GM19240 (cell line): Measurements from ENCODE around the gene RCSD1.
"Not testable (repeated sequence)": the region's sequence is repeated elsewhere in the genome, so short reads cannot be mapped to it uniquely, and the experiment has no call there.

ENCODE experiments used
- DNase-seq: peaks from one replicate; pipeline ENCODE4 v3.0.0; 2011; ENCODE audit warnings: low spot score; ENCODE audit not compliant: insufficient read length

The RCSD1 gene, protein sequence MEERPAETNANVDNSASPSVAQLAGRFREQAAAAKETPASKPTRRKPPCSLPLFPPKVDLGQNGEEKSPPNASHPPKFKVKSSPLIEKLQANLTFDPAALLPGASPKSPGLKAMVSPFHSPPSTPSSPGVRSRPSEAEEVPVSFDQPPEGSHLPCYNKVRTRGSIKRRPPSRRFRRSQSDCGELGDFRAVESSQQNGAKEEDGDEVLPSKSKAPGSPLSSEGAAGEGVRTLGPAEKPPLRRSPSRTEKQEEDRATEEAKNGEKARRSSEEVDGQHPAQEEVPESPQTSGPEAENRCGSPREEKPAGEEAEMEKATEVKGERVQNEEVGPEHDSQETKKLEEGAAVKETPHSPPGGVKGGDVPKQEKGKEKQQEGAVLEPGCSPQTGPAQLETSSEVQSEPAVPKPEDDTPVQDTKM

DNA sequence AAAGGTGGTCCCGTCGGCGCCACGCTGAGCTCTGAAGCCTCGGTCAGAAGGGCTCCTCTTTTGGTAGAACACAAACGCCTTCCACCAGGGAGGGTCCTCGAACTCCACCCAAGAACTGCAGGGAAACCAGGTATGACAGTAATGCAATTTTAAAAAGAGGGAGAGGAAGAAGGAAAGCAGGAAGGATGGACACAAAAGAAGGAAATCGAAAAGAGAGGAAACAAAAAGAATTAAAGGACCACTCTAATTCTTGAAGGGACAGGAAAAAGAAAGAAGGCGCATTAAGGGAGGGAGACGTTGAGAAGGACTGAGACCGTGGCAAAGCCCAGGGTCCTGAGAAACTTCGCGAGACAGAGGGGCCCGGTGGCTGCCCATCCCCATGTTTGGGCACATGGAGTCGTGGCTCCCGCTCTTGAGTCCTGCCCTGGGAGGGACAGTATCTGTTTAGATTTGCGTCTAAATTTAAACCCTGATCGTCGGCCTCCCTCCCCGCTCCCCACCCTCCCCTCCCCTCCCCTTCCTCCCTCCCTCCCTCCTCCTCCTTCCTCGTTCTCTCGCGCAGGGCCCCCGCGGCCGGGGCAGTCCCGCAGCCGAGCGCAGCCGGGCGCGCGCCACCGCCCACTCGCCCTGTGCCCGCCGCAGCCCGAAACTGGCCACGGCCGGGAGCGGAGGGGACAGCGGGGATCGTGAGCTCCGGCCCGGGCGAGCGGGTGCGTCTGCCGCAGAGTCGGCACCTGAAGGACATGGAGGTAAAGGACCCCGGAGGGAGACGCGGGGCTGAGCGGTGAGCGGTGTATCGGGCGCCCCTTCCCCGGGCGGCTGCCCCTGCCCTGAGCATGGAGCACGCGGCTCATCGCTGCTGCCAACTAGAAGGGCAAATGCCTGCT lies at the start of gene RCSD1:
Gene RCSD1, plus strand, starts transcription at position 552 of the 887 bp plus-strand sequence. Its CDS starts 192 bp downstream, at position 744.
- no peak for DNase-seq

DNA sequence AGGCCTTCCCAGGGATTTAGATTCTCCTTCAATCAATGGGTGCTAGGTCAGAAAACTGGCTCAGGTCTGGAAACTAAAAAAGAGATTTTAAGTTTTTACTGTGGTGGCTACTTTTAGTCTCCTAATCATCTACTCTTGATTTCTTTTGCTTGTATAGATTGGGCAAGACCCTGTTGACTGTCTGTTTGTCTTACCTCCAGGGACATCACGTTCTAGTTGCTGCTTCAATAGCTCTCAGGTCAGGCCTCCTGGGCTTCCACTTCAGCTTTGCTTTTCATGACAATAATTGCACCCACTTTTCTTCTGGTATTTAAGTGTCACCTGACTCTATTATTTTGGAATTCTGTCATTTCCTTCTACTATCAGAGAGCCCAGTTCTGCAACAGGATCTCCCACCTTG lies 48.0 kb upstream of the RCSD1 start:
- no peak for DNase-seq

DNA sequence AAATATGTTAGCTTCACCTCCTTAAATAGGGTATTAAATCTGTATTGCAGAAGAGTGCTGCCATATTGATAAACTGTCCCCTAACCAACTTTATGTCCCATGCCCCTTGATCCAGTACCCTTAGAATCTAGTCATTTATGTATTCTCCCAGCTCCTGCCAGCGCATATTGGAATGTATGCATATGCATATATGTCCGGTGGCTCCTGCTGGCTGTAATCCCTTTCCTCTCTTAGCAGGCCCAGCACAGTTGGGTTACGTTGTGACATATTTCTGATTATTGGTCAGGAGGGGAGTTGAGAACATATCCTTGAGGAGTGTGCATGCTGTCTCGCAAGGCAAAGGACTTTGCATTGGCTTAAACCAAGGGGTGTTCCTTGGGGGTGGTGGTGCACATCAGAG lies 47.3 kb upstream of the RCSD1 start:
- no peak for DNase-seq

DNA sequence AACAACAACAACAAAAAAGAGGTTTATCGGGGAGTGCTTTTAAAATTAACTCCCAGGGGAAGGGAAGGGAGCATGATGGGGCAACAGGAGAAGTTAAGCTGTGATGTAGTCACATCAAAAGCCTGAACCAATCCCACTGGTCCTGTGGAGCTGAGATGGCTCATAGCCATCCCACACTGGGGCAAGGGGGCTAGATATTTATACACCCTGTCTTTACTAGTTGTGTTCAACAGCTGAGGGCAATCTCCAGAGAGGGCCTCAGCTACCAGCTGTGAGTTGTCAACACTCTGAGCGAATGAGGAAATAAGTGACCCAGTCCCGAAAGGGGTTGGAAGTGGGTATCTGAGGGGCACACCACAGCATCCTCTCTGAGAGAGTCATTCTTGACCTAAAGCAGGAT lies 45.5 kb upstream of the RCSD1 start:
- DNase-seq, result no peak

DNA sequence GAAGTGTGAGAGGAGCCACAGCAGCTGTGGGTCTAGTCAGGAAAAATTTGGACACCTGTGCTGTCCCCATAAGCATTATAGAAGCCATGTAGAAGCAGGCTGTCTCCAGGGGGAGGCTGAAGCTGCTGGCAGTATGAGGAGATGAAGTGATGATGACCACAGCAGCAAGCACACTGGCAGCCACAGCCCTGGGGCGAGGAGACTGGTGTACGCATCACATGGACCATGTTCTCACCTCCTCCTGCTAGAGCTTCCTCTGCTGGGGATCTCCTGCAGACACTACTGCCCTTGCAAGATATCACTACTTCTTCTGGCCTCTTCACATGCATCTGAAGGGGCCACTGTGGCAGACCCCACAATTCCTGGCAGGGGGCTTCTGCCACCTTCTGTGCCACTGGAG lies 42.7 kb upstream of the RCSD1 start:
- DNase-seq, result no peak

DNA sequence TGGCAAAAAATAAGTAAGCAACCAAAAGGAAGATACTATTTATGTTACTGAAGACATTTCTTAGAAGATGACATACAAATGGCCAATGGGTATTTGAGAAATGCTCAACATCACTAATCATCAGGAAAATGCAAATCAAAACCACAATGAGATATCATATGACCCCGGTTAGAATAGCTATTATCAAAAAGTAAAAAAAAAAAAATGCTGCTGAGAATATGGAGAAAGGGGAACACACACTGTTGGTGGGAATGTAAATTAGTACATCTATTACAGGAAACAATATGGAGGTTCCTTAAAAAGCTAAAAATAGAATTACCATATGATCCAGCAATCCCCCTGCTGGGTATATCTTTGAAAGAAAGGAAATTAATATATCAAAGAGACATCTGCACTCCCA lies 42.2 kb upstream of the RCSD1 start:
- no peak for DNase-seq

DNA sequence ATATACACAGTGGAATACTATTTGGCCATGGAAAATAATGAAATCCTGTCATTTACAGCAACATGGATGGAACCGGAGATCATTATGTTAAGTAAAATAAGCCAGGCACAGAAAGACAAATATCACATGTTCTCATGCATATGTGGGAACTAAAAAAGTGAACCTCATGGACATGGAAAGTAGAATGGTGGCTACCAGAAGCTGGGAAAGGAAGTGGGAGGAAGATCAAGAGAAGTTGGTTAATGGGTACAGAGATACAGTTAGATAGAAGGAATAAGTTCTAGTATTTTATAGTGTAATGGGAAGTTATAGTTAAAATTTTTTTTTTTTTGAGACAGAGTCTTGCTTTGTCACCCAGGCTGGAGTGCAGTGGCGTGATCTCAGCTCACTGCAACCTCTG lies 41.7 kb upstream of the RCSD1 start:
- no peak for DNase-seq

DNA sequence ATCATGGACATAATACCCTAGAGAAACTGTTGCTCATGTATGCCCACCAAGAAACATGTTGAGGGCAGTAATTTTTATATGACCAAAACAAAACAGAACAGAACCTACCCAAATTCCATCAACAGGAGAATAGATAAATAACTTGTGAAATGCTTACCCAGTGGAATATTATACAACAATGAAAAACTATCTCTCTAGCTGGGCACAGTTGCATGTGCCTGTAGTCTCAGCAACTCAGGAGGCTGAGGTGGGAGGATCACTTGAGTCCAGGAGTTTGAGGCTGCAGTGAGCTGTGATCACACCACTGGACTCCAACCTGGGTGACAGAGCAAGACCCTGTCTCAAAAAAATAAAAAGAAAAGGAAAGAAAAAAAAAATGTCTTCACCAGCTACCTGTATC lies 37.6 kb upstream of the RCSD1 start:
- DNase-seq, result no peak

DNA sequence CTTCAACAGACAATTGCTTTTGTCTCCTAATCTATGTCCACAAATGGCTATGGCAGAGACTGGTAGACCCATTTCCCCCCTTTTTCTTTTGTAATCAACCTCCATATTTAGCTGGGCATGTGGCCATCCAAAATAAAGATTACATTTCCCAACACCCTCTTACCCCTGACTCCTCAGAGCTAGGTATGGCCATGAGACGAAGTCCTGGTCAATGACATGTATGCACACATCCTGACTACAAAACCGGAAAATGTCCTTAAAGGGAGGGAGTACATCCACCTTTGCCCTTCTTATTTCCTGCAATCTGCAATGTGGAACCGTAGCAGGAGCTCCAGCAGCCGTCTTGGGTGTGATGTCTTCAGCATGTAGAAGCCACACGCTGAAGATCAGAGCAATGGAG lies 36.2 kb upstream of the RCSD1 start:
- no peak for DNase-seq

DNA sequence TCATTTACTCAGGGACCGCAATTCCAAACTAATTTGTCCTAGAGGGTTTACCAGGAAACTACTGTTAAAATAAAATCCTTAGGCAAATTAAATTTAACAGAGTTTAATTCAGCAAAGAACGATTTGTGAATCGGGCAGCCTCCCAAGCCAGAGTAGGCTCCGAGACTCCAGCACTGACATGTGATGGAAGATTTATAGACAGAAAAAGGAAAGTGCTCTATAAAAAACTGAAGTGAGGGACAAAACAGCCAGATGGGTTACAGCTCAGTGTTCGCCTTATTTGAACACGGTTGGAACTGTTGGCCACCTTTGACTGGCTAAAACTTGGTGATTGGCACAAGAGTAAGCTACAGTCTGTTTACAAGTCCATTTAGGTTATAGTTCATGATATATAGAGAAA lies 35.2 kb upstream of the RCSD1 start:
- DNase-seq, result no peak

DNA sequence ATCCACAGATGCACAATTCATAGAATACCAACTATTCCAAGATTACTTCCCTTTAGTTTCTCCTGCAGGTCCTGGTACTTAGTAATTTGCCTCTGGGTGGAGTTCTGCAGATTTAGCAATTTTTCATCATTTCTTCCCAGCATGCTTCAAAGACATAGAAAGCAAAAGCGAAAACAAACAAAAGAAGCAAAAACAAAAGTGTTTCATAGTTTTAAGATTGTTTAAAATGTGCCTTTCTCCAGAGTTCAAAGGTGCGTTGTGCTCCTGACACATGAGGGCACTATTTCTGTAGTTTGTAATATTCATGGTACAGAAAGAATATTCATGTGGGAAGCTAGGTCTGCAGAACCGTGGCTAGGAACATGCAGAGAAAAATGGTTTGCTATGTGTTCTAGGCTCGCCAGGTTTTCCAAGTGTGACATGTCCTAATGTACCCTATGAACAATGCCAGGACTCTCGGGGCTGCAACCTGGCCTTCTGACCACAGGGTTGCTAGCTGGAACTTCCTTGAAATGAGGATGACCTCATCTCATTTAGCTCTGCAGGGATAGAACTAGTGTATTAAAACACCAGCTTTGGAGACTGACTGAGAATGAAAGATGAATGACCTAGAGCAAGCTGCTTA lies 30.0 kb upstream of the RCSD1 start:
- peak; percentile 33 for DNase-seq

DNA sequence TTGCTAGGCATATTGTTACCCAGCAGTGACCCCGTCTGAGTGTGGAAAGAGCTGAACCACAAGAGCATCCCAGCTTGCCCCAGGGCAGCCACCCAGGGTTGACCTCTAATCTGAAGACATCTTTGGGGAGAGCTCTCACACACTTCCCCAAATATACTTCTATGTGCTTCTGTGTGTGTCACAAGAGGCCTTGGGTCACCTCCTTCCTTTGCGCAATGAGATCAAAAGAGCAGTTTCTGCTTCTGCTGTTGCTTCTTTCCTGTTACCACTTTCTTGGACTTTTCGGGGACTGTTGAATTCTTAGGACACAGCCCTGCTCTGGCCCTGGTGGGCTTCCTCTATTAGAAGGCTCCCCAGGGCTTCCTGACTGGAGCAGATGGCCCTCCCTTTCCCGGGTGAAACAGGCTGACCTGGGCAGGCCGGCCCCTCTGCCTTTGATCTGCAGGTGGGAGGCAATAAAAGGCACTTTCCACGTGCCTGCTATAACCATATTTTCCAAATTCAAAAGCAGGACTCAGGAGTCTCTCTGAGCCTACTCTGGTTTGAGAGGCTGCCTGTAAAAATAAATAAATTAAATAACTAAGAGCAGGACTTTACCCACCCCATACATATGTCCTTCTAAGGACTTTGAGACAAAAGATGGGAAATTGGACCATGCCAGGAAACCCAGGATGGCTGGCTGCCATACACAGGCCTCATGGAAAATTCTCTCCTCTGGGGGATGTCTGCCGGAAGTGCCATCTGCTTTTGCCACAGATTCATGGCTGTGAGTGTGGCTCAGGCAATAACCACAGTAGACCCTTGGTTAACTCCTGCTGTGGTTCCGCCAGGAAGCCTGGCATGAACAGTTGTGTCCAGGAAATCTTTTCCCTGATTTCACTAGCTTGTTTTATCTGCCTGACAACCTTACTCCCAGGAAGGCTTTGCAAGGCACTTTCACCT lies 28.3 kb upstream of the RCSD1 start:
- DNase-seq, result no peak

DNA sequence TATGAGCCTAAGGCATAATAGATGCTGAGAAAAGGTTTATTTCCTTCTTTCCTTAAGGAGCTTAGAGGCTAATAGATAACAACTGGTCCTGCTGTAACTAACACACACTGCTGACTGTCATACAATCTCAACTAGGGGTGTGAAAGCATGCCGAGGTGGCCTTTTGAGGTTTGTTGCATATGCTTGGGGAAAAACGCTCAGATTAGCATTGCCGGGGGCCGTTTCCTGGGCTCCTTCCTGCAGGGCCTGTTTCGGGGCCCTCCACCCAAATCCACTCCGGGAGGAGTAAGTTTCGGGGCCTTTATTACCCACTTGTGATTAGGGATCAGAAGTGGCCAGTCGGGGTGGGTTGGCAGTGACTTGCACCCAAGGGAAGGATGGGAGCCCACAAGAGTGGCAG lies 27.2 kb upstream of the RCSD1 start:
- DNase-seq, result no peak

DNA sequence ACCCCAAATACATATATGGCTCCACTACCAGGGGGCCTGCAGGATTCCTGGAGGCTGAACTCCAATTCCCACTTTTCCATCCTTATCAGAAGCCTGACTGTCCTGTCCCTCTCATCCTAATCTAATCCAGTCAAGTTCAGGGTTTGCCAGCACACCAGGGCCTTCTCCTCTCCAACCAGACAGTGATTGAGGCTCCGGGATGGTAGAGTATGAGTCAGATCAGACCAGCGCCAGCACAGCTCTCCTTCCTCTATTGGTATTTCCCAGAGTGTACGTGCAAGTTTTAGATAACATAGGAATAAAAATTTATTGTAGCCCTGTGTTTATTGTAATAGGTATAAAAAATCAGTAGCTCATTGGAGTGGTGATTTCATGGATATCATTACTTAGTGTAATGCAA lies 24.5 kb upstream of the RCSD1 start:
- no peak for DNase-seq

DNA sequence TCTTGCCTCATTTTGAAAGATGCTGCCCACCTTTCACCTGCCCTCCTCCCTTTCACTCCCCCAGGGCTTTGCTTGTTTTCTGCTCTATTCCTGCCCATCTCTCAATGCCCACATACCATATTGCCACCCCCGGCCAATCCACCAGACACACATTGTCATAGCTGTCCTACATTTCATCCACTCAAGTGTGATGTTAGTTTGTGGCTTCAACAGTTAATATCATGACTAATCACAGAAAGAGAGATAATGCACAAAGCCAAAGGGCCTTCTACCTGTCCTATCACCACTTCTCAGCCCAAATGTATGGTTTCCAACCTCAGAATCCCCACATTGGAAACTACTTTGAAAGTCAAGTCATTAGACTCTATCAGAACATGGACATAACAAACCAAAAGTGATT lies 18.0 kb upstream of the RCSD1 start:
- no peak for DNase-seq

DNA sequence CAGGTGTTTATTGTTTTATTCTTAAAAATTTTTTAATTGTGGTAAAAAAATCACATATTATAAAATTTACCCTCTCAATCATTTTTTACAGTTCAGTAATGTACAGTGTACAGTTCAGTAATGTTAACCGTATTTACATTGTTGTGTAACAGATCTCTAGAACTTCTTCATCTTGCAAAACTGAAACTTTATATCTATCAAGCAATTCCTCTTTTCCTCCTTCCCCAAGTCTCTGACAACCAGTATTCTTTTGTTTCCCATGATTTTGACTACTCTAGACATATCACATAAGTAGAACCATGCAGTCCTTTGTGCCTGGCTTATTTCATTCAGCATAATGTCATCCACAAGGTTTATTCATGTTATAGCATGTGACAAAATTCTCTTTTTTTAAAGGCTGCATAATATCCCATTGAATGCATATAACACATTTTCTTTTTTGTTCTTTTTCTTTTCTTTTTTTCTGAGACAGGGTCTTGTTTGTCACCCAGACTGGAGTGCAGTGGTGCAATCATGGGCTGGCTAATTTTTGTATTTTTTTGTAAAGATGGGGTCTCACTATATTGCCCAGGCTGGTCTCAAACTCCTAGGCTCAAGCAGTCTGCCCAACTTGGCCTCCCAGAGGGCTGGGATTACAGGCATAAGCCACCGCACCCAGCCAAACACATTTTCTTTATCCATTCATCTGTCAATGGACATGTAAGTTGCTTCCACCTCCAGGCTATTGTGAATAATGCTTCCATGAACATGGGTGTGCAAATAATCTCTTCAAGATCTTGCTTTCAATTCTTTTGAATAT lies 17.2 kb upstream of the RCSD1 start:
- no peak for DNase-seq

DNA sequence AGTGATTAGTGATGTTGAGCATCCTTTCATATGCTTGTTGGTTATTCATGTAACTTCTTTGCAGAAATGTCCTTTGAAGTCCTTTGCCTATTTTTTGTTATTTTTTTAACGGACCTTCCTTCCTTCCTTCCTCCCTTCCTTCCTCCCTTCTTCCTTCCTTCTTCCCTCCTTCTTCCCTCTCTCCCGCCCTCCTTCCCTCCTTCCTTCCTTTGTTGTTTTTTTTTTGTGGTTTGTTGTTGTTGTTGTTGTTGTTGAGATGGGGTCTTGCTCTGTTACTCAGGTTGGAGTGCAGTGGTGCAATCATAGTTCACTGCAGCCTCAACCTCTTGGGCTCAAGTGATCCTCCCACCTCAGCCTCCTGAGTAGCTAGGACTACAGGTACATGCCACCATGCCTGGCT lies 16.0 kb upstream of the RCSD1 start:
- DNase-seq, result not testable (repeated sequence)

DNA sequence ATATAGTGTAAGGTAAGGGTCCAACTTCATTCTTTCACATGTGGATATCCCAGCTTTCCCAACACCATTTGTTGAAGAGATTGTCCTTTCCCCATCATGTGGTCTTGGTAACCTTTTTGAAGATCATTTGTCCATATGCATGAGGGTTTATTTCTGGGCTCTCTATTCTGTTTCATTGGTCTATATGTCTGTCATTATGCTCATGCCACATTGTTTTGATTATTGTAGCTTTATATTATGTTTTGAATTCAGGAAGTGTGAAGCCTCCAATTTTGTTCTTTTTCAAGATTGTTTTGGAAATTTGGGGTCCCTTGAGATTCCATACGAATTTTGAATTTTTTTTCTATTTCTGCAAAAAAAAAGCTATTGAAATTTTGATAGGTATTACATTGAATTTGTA lies 15.2 kb upstream of the RCSD1 start:
- DNase-seq, result no peak

DNA sequence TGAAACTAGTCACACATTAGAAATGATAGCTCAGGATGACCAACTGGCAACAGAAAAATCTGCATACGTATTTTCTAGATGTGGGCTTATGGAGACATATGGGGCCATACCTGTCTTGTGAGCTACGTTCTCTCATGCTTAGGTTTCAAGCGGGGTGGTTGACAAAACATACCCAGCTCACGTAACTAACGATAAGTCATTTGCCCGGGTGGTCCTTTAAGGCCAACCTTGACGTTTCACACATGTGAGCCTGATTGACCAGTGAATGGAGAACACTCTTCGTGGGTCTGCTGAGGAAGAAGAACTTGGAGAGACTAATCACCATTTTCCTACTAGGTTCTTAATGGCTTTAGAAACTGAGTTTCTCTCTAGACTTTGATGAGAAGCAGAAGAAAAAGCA lies 13.5 kb upstream of the RCSD1 start:
- DNase-seq, result no peak
